Activated CD4-positive, alpha-beta T cell treated with anti-CD3 and anti-CD28 coated beads, Interleukin-2, Interleukin-4, amounts not matched to agents 100 ng/mL and 50 ng/mL, durations not matched to agents 16 hours and 8 hours (primary cell): Measurements from ENCODE around the gene OGDHL.
"Not testable (repeated sequence)": the region's sequence is repeated elsewhere in the genome, so short reads cannot be mapped to it uniquely, and the experiment has no call there.

Experiments used
- DNase-seq: peaks from one replicate; pipeline ENCODE4 v3.0.0-alpha.2; 2020; ENCODE audit warnings: low spot score

OGDHL gene

GRCh38 chr10:49738616-49739360, 23.3 kb downstream of the OGDHL start:
- no peak for DNase-seq

- no peak for DNase-seq
Observed at GRCh38 chr10:49737474-49738201, 24.5 kb downstream of the OGDHL start.

GRCh38 chr10:49736564-49737113, 25.5 kb downstream of the OGDHL start:
- DNase-seq: no peak

- DNase-seq: no peak
Observed at GRCh38 chr10:49735848-49736563, 26.1 kb downstream of the OGDHL start.

GRCh38 chr10:49735161-49735560, 27.0 kb downstream of the OGDHL start:
- no peak for DNase-seq

- DNase-seq: no peak
Observed at GRCh38 chr10:49734676-49735075, 27.4 kb downstream of the OGDHL start.

- no peak for DNase-seq
Observed at GRCh38 chr10:49733866-49734265, 28.3 kb downstream of the OGDHL start.

GRCh38 chr10:49726593-49726992, 35.5 kb downstream of the OGDHL start:
- DNase-seq: no peak

GRCh38 chr10:49715157-49715556, 47.0 kb downstream of the OGDHL start:
- not testable (repeated sequence) for DNase-seq

GRCh38 chr10:49713266-49713665, 48.9 kb downstream of the OGDHL start:
- no peak for DNase-seq

- no peak for DNase-seq
Observed at GRCh38 chr10:49711481-49711880, 50.6 kb downstream of the OGDHL start.

- DNase-seq: no peak
Observed at GRCh38 chr10:49710966-49711365, 51.2 kb downstream of the OGDHL start.

- DNase-seq: no peak
Observed at GRCh38 chr10:49709934-49710333, 52.2 kb downstream of the OGDHL start.

- no peak for DNase-seq
Observed at GRCh38 chr10:49707585-49707984, 54.5 kb downstream of the OGDHL start.

- DNase-seq: no peak
Observed at GRCh38 chr10:49700997-49701396, 61.1 kb downstream of the OGDHL start.

GRCh38 chr10:49700211-49700610, 61.9 kb downstream of the OGDHL start:
- DNase-seq: no peak

- no peak for DNase-seq
Observed at GRCh38 chr10:49698679-49699078, 63.4 kb downstream of the OGDHL start.

GRCh38 chr10:49696311-49696710, 65.8 kb downstream of the OGDHL start:
- DNase-seq: no peak

- no peak for DNase-seq
Observed at GRCh38 chr10:49694466-49694865, 67.7 kb downstream of the OGDHL start.

GRCh38 chr10:49691588-49691987, 70.5 kb downstream of the OGDHL start:
- DNase-seq: no peak

GRCh38 chr10:49690698-49691356, 71.3 kb downstream of the OGDHL start:
- no peak for DNase-seq

GRCh38 chr10:49689882-49690510, 72.1 kb downstream of the OGDHL start:
- DNase-seq: no peak
